NCI-H526 (cell line): ENCODE results near the gene TDRD10.

Experiments
- DNase-seq, 2 experiments: peaks; one replicate each; lab custom pipeline; 2025; lab: John Stamatoyannopoulos, UW

Gene TDRD10

DNA sequence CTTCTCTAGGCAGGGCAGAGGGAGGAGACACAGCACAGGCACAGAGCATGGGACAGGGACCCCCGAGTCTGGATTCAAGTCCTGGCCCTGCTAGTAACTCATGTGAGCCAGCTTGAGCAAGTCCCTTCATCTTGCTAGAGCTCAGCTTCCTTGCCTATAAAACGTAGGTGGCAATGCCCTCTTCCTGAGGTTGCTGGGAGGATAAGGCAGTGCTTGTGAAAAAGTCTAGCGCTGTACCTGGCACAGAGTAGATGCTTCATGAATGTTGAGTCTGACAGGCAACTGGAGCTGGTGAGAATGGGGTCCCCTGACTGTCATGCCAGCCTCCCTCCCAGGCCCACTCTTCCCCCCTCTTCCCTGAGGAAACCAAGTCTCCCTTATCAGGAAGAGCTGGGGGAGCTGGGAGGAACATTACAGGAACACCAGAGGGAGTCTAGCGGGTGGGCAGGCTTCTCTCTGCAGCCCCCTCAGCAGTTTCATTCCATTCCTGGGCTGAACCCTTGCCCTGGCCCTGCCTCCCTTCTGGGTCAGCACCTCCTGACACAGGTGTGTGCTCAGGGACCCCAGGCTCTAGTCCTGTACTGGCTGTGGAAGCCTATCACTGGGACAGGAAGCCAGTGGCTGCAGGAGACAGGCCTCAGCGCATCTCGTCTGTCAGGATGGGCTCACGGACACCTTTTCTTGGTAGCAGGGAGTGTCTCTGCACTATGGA lies 75.5 kb downstream of the TDRD10 start:
- no peak for DNase-seq

DNA sequence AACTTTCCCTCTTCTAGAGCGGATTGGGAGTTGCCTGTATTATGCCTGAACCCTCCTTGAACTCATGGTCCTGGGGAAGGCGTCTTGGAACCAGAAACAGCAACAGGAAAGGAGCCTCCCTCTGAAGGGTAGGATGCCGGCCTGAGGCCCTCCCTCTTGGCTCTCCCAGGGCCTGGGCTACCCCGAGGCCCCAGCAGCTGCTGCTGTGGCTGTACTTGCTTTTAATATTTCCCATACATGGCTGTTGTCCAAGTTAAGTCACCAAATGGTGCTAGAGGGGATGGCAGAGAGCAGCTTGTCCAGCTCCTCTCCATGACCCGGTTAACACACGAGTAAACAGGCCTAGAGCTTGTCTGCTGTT lies 76.0 kb downstream of the TDRD10 start:
- DNase-seq, result no peak

DNA sequence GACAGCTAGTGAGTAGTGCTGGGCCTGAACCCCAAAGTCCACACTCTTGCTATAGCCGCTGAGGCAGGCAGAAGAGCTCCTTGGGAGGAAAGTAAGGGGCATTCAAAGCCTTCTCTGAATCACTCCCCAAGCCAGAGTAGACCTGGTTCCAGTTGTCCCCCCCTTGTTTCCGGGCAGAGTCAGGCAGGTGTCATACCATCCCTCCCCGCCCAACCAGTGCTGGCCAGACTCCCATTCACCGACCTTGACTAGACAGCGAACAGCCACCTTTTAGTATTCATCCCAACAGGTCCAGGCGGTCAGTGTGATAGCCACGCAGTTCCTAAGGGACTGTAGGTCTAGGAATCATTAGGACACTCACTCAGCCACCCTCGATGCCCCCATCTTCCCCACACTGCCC lies 77.4 kb downstream of the TDRD10 start:
- no peak for DNase-seq

DNA sequence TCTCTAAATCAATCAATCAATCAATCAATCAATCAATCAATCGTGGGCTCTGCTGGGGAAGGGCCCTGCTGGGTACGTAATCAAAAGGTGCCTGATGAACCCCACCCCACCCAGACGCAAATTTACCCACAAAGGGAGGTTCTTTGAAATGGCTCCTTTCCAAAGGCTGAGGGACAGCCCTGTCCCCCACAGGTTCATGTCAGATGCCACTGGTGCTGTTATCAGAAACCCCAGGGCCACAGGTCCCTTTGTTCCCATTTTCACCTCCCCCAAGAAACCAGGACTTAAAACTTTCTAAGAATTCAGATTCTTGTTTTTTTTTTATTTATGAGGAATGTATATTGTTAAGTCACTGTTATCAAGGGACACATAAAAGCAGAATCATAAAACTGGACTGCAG lies 79.7 kb downstream of the TDRD10 start:
- DNase-seq, result no peak

DNA sequence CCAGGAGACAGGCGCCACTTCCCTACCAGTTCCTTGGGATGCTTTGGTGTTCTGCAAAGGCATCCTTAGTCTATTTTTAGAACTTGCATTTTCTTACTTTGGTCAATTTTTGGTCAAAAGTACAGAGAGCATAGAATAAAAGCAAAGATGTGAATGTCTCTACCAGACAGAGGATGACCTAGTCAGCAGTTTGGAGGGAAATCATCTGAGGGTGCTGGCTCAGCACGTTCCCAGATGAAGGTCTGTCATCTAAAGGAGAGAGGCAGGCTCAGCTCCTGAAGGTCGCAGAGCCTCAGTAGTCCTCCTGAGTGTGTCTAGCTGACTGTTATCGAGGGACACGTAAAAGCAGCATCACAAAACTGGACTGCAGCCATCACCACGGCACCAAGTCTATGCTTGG lies 80.9 kb downstream of the TDRD10 start:
- no peak for DNase-seq

DNA sequence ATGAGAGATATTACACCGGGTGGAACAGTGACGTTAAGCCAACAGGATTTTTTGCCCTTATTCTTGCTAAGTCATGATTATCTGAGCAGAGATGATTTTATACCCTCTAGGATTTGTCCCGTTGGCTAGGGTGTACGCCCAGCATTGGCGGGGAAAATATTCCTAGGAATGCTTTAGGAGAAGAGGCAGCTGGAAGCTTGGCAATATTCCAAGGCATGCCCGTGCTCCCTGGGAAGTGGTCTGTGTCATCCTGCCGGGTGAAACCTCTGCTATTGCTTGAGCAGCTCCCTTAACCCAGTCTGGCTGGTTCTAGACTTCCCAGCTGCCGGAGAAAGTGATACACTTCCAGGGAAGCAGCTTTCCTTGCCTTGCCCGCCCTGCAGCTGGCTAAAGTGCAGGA lies 81.8 kb downstream of the TDRD10 start:
- no peak for DNase-seq

DNA sequence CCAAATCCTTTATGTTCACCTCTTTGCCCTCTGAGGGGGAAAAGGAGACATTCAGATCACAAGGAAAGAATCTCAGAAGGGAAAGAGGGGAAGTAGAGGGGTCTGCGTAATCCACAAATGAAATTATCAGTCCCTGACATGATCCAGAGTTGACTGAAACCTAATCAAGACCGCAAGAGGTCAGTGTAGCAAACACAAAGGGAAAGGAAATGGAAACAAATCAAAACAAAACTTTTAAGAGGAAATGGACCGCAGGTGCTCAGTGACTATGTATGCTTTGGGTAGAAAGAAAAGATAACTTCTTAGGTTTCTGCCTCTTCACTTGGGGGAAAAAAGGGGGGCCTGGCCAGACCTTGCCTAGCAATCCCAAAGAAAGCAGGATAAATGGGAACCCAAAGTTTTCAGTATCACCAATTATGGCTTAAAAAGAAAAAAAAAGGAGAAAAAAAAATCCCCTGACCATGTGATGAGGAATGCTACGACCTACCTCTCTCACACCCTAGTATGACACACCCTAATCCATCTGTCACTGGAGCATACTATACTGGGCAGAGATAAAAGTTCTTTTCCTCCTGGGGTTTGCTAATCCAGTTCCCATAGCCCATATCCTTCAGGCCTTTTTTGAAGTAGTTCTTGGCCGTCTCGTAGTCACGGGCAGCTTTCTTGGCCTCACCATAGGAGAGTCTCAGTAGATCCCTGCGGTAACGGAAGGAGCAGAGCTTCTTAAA lies 82.4 kb downstream of the TDRD10 start:
- DNase-seq, result no peak

DNA sequence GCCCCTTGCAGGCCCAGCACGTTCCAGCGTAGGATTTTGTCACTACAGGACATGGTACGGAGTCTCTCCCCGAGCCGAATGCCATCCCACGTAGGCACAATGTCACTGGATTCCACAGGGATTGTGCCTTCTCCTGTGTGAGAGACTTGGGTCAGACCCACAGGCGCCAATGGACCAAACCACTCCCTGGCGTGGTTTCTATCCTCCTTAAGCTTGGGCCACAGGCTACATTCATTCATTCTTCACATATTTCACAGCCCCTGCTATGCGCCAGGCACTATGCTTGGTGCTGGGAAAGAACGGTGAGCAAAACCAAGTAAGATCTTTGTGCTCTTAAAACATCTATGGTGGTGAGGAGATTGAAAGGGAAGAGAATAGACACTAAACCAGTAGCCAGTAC lies 84.2 kb downstream of the TDRD10 start:
- no peak for DNase-seq

DNA sequence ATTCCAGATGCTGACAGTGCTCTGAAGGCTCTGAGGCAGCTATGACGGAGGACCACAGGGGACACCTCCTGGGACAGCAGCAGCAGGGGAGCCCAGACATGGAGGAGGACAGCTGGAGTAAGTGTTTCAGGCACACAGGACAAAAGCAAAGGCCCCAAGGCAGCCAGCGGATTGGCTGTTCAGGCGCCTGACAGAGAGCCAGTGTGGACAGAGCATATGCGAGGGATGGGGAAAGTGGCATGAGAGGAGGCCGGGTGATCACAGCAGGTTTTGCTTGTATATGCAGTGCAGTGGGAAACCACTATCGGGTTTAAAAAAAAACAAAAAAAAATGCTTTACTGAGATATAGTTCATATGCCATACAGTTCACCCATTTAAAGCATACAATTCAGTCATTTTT lies 84.6 kb downstream of the TDRD10 start:
- no peak for DNase-seq

DNA sequence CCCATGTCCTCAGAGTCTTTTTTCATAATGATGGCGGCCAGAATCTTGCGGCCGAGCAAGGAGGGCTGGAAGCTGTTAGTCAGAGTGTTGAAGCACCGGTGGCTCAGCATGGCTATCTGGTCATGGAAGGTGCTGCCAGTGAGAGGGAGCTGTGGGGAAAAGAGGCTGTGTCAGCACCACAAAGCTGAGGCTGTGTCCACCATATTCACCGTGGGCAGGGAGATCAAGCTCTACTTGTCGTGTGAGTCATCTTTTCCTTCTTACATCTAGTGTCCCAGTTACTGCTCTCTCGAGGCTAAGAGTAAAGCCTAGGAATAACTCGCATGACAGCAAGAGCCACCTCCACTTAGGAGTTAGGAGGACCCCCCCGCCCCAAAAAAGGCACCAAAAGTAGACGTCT lies 87.8 kb downstream of the TDRD10 start:
- no peak for DNase-seq

DNA sequence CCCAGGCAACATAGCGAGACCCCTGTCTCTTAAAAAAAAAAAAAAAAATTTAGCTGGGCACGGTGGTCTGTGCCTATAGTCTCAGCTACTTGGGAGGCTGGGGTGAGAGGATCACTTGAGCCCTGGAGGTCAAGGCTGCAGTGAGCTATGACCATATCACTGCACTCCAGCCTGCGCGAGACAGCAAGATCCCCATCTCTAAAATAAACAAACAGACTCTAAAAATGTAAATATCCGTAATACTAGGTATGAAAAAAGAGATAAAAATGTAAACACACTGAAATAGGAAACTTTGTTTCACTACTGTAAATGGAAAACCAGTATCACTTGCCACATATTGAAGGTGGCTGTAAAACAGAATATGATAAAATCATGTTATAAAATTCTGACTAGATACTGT lies 88.7 kb downstream of the TDRD10 start:
- DNase-seq, result no peak

DNA sequence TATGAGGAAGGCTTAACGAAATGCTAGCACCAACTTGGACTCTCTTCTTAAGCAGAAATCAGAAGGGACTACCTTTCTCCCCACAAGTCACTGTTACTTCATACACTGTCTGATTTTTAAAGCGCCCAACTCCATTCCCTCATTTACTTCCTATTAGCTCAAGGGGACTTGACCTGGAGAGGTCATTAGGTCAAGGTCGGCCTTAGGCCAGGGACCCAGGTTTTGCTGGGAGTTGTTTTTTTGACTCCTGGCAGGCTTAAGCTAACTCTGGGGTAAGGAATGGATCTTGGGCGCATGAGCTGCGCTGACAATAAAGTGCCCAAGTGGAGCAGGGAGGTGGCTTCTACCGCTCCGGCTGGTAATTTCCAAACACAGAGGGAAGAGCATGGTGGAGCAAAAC lies 89.2 kb downstream of the TDRD10 start:
- DNase-seq, result no peak

DNA sequence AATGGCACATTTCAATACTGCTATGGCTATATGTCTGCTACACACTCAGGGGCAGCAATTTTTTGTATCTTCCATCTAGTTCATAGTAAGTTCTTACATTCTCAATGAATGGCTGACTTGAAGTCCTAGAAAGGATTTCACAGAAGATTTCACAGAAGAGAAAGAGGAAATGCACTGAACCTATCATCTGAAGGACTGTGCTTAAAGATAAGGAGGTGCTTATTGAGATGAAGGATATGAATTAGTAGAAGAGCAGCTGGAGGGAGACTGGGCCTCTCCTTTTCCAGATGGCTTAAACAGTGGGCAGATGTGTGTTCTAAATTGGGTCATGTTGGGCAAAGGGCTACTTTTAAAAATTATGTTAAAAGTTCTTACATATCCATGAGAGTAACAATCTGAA lies 91.4 kb downstream of the TDRD10 start:
- DNase-seq, result no peak

DNA sequence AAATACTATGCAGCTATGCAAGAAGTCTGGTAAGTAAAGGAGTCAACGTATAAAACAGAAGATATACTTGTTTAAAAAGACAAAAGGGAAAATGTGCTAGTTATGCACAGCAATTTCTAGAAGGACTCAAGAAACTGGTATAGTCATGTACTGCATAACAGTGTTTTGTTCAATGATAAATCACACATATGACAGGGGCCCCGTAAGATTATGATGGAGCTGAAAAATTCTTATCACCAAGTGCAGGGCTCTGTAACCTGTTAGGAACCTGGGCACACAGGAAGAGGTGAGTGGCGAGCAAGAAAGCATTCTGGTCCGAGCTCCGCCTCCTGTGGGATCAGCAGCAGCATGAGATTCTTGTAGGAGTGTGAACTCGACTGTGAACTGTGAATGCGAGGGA lies 92.8 kb downstream of the TDRD10 start:
- no peak for DNase-seq

DNA sequence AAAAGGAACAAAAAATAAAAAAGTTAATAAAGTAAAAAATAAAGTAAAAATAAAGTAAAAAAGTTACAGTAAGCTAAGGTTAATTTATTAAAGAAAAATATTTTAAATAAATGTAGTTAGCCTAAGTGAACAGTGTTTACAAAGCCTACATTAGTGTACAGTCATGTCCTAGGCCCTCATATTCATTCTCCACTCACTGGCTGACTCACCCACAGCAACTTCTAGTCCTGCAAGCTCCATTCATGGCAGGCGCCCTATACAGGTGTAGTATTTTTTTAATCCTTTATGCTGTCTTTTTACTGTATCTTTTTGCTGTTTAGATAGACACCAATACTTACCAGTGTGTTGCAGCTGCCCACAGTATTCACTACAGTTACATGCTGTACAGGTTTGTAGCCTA lies 93.6 kb downstream of the TDRD10 start:
- DNase-seq, result no peak
